ENCODE results near the gene IGFBP4.

IGFBP4 gene

DNA sequence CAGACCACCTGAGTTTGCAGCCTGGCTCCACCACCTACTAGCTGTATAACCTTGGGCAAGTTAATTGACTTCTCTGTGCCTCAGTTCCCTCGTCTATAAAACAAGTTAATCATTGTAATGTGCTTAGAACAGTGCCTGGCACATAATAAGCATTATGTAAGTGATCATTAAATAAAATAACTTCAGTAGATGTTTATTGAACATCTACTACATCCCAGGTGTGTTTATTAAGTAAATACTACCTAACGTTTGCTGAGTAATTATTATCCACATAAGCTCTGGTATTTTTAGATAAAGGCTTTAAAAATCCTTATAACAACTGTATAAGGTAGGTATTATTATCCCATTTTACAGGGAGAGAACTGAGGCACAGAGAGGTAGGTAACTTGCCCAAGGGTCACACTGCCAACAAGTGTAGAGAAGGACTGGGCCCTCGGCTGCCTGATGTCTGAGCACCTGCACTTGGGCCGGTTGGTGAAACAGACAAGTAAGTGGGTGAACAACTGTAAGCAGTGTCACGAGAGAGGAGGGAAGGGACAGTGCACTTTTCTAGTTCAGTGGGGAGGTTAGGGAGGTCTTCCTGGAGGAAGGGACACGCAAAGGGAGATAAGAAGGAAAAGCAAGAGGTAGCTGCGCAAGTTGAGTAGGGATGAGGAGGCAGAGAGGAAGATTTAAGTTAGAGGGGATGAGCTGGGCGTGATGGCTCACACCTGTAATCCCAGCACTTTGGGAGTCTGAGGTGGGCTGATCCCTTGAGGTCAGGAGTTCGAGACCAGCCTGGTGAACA, 53.6 kb downstream of the IGFBP4 start:
- no peak for TF ChIP-seq CTCF (IDR thresholded peaks at IDR 0.05; ENCODE audit: low read depth, low read length)
- no peak overlapping the region for H3K4me3 ChIP-seq (ENCODE audit: low read depth, low read length)

DNA sequence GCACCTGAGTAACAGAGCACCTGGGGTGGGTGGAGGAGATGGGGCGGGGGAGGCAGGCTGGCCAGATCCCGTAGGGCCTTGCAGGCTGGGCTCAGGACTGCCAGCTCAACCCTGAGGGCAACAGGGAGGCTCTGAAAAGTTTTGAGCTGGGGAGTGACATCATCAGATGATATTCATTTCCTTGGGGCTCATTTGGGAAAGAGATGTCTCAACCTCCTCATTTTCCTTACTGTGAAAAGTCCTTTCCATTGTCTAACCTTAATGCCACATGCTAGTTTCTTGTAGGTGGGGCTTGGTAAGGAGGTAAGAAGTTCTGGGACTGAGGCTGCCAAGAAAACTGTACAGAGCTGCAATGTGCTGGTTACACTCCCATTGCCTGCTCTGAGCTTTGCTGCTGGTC, 54.4 kb downstream of the IGFBP4 start:
- H3K4me3 ChIP-seq (ENCODE audit: low read depth, low read length): no peak overlapping the region
- no peak for TF ChIP-seq CTCF (IDR thresholded peaks at IDR 0.05; ENCODE audit: low read depth, low read length)

GRCh38 chr17:40498281-40499084, 55.2 kb downstream of the IGFBP4 start:
- TF ChIP-seq CTCF (IDR thresholded peaks at IDR 0.05; ENCODE audit: low read depth, low read length): no peak
- no peak overlapping the region for H3K4me3 ChIP-seq (ENCODE audit: low read depth, low read length)

DNA sequence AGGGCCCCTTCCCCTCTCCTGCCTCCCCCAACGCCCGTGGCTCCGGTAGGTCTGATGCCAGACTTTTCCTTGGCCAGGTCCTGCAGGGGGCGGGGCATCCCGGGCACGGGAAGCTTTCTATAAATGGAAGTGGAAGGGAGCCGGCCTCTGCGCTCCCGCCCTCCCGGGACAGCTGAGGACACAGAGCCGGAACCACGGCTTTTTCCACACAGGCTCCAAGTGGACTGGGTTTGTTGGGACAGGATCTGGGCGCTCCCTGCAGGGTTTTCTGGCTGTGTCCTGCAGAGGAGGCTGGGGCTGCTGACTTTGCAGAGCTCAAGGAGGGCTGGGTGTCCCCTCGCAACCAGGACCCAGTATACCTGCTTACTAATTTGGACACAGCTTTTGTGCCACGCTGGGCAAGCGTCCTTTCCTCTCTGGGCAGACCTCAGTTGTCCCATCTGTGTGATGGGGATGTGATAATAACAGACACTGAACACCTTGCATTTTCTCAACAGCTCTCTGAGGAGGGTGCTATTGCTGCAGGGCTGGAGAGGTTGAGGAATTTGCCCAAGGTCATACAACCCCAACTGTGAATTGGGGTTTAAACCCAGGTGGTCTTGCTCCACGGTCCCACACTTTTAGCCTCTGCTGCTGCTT, 56.4 kb downstream of the IGFBP4 start:
- H3K4me3 ChIP-seq (ENCODE audit: low read depth, low read length): no peak overlapping the region
- no peak for TF ChIP-seq CTCF (IDR thresholded peaks at IDR 0.05; ENCODE audit: low read depth, low read length)

DNA sequence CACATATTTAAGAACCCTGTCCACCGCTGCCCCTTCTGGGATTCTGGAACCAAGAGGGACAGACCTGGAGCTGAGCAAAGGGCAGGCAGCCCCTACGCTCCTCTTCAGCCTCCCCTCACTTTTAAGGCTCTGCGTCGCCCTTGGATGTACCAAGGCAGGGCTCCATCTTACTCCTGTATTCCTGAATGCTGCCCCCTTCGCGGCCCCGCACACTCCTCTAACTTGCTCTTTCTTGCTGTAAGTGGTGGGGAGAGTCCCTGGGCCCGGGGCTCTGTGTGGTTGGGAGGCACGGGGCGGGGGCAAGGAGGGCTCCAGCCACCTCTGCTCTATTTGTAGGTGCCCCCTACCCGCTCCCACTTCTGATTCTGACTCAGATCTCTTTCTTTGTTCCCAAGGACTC, 56.9 kb downstream of the IGFBP4 start:
- TF ChIP-seq CTCF (IDR thresholded peaks at IDR 0.05; ENCODE audit: low read depth, low read length): no peak
- H3K4me3 ChIP-seq (ENCODE audit: low read depth, low read length): no peak overlapping the region

DNA sequence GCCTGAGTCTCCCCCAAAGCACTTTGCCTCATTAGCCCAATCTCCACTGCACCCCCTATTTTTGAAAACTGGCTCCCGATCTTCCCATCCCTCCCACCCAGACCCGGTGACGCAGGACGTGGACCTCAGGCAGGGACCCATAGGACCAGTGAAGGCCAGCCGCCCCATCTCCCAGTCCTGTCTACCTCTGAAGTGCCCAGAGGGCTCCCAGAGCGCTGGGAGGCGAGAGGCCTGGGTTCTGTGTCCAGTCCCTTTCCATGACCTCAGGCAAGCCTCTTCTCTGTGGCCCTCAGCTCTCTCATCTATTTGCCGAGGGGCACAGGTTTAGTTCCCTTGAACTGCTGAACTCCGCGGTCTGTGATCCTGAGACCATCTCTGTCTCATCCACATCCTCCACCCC, 57.5 kb downstream of the IGFBP4 start:
- TF ChIP-seq CTCF (IDR thresholded peaks at IDR 0.05; ENCODE audit: low read depth, low read length): no peak
- H3K4me3 ChIP-seq (ENCODE audit: low read depth, low read length): no peak overlapping the region

All from WI38 (cell line).